ENCODE results near the gene HTR4.

The HTR4 gene

DNA sequence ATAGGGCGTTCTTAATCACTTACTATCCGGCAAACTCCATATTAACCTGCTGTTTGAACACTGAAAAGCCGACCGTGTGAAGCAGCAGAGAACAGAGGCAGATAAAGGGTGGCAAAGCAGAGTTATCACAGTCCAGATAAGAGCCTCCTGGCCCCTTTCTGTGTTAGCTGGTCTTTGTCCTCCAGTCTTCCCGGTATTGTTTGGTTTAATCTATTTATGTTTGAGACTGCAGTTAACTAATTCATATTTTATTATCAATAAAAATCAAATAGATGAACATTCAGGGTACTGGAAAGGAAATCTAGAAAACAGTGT is 6.0 kb upstream of the HTR4 start:
- FAIRE-seq: no peak

DNA sequence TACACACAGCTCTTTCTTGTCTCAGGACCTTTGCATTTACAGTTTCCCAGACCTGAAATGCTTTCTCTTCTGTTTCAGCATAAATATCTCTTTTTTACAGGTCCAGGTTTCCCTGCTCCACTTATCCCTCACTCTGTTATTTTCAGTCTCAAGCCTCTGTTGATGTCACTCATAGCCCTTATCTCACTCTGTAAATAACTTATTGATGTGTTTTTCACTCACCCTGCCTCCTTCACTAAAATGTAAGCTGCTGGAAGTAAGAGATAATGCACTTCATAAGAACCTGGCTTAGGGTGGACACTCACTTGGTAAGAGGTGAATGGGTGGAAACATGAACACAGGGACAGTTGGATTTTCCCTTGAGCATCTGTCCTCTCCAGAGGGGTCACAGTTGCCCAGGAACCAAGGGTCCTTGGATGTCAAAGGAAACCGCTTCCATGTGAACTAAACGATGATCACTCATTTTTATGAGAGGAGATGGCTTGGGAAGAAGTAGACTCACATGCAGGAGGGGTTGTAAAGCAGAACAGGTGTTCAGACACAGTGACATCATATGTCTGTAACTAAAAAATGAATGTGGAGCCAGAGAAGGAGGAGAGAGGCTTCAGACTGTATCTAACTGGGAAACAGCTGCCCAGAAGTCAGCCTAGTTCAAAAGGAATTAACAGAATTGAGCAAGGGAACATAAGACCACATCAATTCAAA is 5.5 kb upstream of the HTR4 start:
- no peak for FAIRE-seq

DNA sequence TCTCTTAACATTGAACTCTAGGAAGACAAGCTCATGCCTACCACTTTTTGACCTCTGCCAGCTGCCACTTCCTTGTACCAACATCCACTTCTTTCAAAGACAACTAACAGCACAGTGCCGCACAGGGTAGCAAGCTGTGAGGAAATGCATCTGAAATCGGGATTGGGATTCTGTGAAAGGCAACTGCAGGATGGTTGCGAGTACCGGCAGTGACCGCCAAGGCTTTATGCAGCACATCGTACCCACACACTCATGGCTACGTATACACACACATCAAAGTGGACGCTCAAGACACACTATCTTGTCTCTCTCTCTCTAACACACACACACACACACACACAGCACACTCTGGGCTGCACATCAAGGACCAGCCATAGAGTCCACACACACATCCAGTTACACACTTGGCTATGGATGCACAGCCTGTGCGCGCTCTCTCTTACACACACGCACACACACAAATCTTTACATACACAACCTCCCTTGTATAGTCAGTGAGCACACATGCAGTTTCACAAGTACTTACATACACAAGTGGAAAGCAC is 964 bp downstream of the HTR4 start:
- FAIRE-seq: no peak

DNA sequence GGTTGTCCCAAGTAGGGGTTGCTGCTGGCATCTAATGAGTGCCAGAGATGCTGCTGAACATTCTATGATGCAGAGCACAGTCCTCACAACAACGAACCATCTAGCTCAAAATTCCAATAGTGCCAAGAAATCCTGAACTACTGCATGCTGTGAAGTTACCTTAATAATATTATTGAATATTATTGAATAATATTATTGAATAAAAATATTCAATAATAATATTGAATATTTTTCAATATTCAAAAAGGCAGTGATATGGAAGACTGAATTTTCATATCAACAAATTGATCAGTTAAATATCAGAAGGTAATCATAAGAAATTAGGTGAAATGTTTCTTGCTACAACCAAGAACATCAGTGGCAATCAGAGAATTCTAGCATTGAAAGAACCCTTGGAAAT is 2.8 kb downstream of the HTR4 start:
- FAIRE-seq: no peak

DNA sequence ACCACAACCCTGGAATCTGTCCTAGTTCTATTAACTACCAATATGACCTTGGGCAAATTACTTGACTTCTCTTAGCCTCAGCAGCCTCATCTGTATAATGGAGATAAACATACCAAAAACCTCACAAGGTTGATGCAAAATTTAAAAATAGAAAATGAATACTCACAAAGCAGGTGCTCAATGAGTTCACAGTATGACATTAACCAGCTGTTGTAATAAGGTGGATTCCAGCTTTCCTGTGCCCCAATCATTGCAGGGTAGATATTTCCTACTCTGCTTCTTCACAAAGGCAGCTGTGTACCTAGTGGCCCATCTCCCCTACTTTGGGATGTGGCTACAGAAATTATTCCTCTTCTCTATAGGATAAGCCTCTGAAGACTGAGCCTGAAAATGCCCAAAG is 8.8 kb downstream of the HTR4 start:
- FAIRE-seq: no peak

DNA sequence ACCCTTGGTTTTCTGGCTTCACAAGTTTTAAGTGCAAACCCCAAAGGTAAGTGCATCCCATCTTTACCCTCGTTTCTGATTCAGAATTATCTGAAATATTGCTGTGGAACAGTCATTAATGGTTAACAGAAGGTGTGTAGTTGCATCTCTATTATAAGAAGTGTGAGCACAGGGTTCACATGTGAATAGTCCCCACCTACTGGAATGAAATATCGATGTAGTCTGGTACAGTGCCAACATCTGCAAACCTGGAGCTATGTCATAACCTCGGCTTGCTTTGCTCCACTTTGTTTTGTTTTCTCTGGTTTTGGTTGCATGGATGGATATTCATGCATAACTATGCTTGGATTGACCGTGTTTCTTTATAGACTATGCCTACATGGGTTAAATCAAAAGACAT is 12.6 kb downstream of the HTR4 start:
- no peak for FAIRE-seq

DNA sequence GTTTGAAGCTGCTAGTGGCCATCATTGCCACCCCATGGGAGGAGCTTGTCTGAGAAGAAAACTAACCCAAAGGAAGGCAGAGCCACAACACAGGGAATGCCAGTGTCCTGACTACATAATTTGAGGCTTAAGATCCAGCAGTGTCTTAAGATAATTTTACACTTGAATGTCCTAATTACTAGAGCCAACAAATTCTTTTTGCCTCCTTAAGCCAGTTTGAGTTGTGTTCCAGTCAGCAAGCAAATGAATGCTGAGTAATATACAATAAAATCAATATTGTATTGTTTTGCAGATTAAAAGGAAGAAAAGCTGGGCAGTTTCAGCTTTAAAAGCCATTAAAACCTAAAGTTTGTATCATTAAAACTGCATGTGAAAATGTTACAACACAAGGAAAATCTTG is 13.9 kb downstream of the HTR4 start:
- no peak for FAIRE-seq

DNA sequence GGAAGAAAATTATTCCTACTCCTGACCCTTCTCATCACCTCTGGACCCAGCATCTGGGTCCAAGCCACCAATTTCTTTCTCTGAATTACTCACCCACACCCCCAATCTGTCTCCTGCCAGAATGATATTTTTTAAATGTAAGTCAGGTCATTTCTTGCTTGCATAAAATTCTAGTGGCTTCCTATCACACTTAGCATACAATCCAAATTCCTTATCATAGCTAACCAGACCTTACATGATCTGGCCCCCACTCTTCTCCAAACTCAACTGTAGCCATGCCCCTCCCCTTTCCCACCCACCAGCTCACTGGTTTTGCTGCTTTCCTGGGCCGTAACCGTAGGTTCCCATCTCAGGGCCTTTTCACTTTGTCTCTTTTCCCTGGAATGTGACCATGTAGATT is 15.2 kb downstream of the HTR4 start:
- no peak for FAIRE-seq

DNA sequence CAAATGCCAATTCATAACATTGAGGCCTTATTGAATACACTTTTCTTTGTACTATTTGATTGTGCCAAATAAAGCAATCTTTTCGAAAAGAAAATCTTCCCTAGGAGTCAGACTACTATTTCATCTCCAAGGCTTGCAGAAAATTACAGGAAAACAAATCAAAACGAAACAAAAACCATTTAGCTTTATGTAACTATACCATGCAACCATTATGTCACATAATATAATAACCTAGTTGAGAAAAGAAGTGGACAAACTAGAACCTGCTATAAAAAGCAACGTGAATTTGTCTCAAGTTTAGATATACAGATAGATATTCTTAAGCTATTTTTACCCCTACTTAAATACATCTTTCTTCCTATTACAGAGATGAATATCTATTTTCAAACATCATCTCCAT is 18.0 kb downstream of the HTR4 start:
- no peak for FAIRE-seq

DNA sequence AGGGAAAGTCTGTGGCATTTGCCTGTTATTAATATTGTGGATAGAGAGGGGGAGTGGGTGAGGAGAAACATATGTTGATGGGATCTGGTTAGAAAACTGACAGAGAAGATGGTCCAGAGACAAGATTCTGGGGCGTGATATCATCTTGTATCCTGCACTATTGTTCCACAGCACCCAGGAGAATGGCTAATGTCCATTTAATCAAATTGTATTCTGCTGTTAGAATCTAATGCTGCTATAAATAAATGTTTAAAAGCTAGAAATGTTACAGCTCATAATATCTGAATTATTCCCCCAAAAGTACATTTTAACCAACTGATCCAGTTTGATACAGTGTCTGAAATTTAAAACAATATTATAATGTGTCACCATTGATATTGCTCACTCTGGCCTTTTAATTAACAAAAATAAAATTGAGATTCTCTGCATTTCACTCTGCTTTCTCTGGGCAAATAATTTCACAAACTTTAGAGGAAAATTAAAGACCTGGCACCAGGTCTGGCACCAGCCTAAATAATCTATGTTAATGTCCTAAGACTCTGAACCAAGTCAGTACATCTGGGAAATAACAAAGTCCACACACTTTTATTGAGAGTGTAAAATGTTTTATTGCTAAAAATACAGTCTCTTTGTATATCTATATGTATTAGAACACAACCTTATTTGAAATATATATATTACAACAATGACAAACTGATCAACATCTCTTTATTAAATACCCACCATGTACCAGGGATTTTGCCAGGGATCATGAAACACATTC is 18.8 kb downstream of the HTR4 start:
- FAIRE-seq: no peak

DNA sequence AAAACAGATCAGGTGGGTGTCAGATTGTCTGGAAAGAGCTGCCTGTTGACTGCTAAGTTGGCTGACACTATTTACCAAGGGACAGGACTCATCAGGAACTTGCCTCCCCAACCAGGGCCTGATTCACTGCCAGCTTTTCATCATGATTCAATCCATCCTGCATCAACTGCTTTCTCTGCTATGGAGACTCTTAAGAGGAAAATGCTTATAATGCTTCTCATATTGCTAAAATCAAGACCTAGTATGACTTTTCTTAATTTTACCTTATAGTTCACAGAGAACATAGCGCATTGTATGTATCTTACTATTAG is 21.3 kb downstream of the HTR4 start:
- no peak for FAIRE-seq

DNA sequence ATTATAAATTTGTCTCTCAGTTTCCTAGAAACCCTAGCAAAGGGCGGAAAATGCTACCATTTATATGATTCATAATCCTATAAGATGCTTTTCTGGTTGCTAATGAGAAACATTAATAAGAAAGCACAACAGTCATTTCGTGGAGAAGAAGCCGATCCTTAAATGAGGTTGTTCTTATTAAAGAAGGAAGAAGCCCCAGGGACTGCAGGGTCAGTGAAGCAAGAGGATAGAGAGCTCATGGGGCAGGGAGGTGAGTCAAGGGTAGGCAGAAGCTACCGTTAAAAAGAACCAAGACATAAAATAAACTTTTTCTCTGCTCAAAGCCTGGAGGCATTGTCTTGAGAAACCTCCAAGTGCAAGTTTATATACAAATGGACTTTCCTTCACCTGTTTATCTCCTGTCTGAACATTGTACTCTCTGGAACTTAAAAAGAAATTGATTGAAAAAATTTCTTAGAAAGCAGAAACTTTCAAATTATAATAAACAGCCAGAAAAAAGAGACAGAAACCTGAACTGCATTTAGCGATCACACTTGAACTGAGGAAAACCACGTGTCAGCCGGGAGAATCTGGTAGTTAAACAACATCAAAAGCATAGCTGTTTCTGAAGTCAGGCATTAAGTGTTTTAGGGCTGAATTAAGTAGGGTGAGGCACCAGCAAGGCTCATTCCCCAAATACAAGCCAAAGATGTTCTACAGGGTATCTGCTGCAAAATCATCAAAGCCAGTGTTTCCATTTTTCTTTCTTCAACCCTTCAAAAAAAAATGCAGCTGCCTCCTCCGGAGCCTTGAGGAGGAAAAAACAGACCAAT is 21.9 kb downstream of the HTR4 start:
- no peak for FAIRE-seq

DNA sequence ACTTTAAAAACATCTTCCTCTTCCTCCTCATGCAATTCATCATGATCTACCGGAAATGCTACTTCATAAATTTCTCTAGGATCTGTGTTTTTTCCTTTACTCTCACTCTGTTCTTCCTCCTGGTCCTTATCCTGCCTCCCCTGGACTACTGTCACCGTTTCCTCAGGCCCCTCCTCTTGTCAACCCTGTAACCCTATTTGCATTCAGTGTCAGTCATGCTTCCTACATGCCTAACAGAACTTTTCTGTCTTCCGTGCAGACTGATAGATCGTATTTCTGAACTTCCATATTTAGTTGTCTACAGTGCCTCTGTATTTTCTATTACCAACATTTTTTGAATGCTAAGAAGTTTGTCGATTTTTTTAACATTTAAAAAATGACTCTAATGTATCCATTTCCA is 27.3 kb downstream of the HTR4 start:
- no peak for FAIRE-seq

DNA sequence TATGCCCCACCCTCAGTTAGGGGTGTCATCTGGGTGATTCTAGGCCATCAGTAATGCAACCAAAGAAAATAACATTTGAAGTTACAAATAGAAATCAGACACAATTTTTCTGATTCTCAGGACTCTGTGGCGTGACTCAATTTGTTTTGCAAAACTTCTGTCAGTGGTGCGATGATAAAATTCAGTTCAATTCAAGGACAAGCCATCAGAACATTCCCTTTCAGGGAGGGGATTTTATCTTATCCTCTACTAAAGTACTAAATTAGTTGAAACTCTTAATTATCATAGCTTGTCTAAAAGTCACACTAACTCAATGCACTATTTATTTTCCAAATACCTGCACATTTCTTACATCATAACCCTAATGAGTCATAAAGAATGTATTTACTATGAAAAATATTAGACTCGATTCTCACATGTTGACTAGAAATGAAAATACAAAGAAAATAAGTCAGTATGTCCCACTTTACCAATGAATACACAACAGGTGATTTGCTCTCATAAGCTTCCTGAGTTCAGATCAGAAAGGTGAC is 28.2 kb downstream of the HTR4 start:
- no peak for FAIRE-seq

DNA sequence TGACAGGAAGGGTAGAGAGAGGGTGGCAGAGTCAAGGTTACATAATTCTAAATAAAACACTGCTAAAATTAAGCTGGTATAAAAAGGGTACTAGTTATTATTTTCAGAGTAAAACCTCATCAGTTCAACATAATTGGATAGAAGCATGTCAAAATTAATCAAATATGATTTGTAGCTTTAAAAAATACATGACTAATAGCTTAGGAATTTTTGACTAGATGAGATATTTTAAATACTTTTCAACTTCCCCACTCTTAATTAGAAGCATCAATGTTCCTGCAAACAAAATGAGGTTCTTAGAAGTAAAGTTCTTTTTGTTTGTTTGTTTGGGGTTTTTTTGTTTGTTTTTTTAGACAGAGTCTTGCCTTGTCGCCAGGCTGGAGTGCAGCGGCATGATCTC is 29.1 kb downstream of the HTR4 start:
- no peak for FAIRE-seq

DNA sequence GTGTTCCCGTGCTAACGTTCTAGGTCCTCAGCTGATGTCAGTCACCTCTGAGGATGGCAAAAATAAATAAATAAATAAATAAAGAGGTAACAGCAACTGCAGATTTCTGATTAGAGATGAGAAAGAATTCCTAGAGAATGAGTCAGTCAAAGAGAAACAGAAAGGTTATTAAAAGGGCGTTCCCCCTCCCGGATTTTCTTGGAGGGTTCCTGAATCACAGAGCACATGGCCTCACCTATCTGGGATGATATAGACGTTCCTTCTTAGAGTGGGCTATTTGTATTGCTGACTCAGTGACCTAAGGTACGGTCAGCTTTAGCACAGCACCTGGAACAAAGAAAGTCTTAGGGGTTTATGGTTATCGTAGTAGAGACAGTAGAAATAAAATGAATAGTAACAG is 30.6 kb downstream of the HTR4 start:
- FAIRE-seq: no peak

DNA sequence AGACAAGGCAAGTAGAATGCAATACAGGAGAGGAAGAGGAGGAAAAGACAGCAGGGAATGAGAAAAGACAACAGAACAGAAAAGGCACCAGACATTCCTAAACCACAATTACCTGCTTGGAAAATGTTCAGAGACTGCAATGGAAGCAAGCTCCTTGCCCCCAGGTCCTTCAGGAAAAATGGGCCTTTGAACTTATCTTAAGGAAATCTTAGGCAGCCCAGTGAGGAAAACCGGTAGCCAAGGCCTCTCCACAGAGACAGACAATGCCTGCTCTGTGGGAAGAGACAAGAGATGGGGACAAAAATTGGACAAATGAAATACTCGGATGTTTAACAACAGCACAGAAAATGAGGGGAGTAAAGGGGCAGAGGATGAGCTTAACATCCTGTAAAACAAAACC is 31.2 kb downstream of the HTR4 start:
- no peak for FAIRE-seq

DNA sequence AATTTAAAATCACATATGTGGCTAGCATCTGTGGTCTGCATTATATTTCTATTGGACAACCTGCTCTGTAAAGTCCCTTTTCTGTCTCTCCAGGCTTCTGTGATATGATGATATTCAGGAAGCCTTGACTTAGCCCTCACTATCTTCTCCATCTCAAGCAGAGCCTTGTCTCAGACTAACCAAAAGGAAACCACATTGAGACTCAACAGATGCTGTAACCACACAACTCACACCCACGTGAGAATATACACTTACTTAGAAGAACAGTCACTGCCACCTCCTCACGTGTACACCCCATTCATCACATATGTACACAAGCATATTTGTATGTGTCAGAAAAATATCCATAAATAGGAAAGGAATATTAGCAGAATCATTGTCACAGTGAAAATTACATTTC is 33.6 kb downstream of the HTR4 start:
- FAIRE-seq: no peak

DNA sequence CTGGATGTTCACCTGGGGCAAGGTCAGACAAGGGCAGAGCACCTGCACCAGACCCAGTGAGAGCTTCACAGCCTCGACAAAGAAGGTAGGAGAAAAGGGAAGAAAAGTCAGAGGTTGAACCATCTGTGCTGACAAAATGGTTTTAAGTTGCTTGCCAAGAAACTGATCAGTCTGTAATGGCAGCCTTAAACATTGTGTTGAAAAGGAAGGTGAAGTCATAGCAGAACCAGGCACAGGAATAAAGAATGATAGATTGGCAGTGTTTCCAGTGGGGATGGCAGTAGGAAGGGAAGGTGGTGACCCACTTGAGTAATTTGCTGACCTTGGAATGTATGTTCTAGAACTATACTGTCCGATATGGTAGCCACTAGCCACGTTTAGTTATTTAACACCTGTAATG is 34.2 kb downstream of the HTR4 start:
- no peak for FAIRE-seq

DNA sequence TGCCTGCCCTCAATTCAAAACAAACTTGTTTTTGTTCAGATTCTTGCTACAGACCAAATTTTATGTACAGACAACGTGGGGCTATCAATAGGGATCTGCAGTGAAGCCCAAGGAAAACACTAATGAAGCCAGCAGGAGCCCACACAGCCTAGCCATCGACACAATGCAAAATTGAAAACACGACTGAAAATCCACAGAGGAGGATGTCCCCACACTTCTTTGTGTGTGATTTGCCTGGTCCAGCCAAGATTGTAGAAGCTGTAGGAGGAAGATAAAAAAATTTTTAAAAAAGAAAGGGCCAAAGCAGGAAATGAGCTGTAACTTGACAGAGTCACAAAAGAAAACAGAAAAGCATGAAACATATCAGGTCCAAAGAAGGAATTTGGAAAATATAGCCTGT is 34.8 kb downstream of the HTR4 start:
- no peak for FAIRE-seq

DNA sequence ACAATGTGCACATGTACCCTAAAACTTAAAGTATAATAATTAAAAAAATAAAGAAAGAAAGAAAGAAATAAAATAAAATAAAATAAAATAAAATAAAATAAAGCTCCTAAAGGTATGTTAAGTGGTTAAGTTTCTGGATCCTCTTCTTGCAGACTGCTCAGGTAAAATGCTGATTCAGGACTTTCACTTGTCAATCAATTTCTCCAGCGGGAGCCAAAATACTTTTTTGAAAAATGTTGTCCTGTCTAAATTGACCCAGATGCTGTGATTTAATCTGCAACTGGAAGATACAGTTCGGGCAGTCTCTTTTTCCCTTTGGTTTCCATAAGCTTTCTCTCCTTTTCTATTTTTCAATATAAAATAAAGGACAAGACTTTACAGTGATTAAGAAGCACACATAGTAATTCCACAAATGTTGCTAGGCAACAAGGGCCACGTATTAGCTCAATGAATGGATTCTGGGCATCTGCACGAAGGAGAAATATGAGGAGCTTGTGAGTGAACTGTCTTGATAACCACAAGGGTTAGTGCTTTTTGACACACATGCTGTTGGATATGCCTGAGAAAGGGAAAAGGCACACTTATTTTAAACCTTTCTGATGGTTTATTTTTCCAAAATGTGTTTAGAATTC is 38.6 kb downstream of the HTR4 start:
- no peak for FAIRE-seq

DNA sequence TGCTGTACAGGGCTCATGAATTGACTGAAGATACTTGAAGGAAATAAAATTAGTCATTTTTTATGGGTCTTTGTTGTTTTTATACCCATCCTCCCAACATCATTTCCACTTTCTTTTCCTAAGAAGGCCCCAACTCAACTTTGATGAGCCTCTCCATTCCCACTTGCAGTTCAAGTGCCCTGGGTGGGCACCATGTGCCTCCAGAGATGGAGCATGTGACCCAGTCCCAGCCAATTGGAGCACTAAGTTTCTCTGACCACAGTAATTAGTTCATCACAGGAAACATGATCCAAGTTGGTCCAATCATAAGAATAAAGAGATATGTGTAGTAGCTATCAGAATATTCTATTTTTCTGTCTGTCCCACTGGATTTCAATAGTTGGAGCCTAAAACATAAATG is 46.9 kb downstream of the HTR4 start:
- FAIRE-seq: no peak

DNA sequence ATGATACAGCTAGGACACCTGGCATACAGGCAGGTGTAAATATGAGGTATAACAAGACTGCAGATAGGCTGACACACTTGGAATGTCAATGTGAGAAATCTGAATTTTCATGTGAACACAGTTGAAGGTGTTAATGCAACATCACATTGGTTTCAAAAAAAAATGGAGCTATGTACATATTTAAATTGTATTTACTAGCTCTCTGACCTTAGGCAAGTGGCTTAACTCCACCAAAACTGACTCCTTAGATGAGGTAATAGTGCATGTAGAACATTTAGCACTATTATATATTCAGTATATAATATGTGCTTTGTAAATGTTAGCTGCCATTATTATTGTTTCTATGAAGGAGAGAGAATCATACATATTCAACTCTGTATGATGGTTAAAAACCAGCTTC is 48.0 kb downstream of the HTR4 start:
- no peak for FAIRE-seq
